ENCODE data around the gene VTI1A. TPM values are rescaled to one million over a fixed set of nuclear protein-coding genes. Genes with fewer than 3 reads are reported as not detected.

Gene VTI1A
- total RNA-seq, 1 donor from 2014 or later, result 29.7 TPM

GRCh38 chr10:112546474-112546873 is 99.5 kb downstream of the VTI1A start:
- Histone ChIP-seq H3K36me3 (no peaks in the 10 kb centered on the region), H3K27ac (no peak overlapping the region), H3K27me3 (no peaks in the 10 kb centered on the region), H3K9me3 (no peaks in the 10 kb centered on the region), H3K4me1 (no peaks in the 10 kb centered on the region), H3K4me3 (no peak overlapping the region)
- no peak for ATAC-seq
- no peak for TF ChIP-seq CTCF (IDR thresholded peaks at IDR 0.05)
- no peak for DNase-seq
- intact Hi-C loops (cut with DNase I), result no loop called here

DNA sequence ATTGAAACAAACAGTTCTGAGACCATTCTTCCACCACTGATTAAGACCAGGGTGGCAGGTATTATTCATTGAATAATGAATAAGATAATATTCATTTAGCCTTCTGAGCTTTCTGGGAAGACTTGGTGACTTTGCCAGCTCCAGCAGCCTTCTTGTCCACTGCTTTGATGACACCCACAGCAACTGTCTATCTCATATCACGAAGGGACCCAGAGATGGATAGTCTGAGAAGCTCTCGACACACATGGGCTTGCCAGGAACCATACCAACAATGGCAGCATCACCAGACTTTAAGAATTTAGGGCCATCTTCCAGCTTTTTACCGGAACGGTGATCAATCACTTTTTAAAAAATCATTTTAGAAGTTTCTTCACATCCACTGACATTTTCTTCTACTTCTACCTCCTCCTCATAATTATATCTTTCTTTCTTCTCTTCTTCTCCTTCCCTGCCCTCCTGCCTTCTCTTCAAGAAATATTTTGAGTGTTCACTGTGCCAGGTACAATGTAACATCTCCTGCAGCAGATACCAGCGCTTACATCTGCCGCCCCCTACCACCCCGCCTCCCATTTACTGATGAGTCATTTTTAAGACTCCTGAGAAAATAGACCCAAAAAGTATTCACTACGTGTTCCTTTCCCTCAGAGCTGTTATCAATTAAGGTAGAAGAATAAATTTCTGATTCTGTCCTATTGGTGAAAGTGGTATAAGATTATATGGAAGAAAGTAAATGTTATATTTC is 101.7 kb downstream of the VTI1A start:
- ATAC-seq (no peak), DNase-seq (no peak)
- TF ChIP-seq CTCF (IDR thresholded peaks at IDR 0.05), result no peak
- intact Hi-C loops (cut with DNase I), result no loop called here
- Histone ChIP-seq H3K9me3 (no peaks in the 10 kb centered on the region), H3K36me3 (no peaks in the 10 kb centered on the region), H3K4me3 (no peak overlapping the region), H3K4me1 (no peaks in the 10 kb centered on the region), H3K27ac (no peak overlapping the region), H3K27me3 (no peaks in the 10 kb centered on the region)

DNA sequence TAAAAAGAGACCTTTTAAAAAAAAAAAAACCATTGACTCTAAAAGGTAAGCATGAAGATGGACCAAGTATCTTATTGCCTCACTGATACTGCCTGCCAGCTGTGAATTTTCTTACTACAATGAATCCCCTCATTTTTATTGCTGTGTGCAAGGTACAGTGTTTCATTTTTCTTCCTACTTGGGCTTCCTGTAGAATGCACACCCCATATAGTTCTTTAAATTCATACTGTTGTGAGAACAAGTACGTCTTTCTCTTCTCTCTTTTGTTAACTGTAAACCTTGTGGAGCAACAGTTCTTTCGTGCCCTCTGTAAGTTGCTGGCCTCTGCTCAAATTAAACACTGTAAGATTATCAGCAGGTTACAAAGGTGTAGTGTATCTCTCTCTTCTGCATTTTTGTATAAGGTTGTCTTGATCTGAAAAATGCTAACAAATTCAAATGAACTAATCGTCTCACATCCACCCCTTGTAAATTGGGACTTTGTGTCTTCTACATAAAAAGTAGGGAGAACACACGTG is 105.6 kb downstream of the VTI1A start:
- DNase-seq (no peak), ATAC-seq (no peak)
- intact Hi-C loops (cut with DNase I), result no loop called here
- no peaks in the 10 kb centered on the region for H3K4me1 ChIP-seq
- no peaks in the 10 kb centered on the region for H3K9me3 ChIP-seq
- no peak for TF ChIP-seq CTCF (IDR thresholded peaks at IDR 0.05)
- no peak overlapping the region for H3K27ac ChIP-seq
- no peaks in the 10 kb centered on the region for H3K36me3 ChIP-seq
- H3K27me3 ChIP-seq, result no peaks in the 10 kb centered on the region
- H3K4me3 ChIP-seq, result no peak overlapping the region

GRCh38 chr10:112553315-112553714 is 106.3 kb downstream of the VTI1A start:
- H3K27ac ChIP-seq, result no peak overlapping the region
- DNase-seq (no peak), ATAC-seq (no peak)
- H3K4me3 ChIP-seq, result no peak overlapping the region
- no peaks in the 10 kb centered on the region for H3K27me3 ChIP-seq
- no peaks in the 10 kb centered on the region for H3K36me3 ChIP-seq
- no peaks in the 10 kb centered on the region for H3K4me1 ChIP-seq
- TF ChIP-seq CTCF (IDR thresholded peaks at IDR 0.05), result no peak
- intact Hi-C loops (cut with DNase I), result no loop called here
- no peaks in the 10 kb centered on the region for H3K9me3 ChIP-seq

DNA sequence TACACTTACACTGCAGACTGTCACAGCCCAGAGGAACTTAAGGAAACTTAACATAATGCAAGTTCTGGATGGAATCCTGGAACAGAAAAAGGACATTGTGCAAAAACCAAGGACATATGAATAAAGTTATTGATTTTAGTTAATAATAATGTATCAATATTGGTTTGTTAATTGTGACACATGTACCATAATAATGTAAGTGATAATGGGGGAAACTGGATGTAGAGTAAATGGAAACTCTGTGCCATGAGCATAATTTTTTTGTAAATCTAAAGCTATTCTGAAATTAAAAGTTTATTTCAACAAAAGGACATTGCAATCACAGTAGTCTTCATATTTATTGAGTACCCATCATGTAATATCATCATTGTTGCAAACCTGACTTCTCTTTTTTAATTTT is 107.2 kb downstream of the VTI1A start:
- Histone ChIP-seq H3K4me3 (no peak overlapping the region), H3K36me3 (no peaks in the 10 kb centered on the region), H3K9me3 (no peaks in the 10 kb centered on the region), H3K27me3 (no peaks in the 10 kb centered on the region), H3K4me1 (no peaks in the 10 kb centered on the region), H3K27ac (no peak overlapping the region)
- intact Hi-C loops (cut with DNase I), result no loop called here
- ATAC-seq, result no peak
- no peak for DNase-seq
- TF ChIP-seq CTCF (IDR thresholded peaks at IDR 0.05), result no peak

Measured in upper lobe of right lung (tissue), 1 donor.